Fibroblast of lung (primary cell): ENCODE results near the gene CLOCK. TPM values are rescaled to one million over a fixed set of nuclear protein-coding genes. Genes with fewer than 3 reads are reported as not detected.

ENCODE experiments used
- DNase-seq, 2 donors: peaks; one replicate each; pipeline versions ENCODE4 v3.0.0 to v3.0.0-alpha.2; 2010; ENCODE audit warnings: low read depth in 2 of 2
- H2AFZ ChIP-seq: 2 replicates; pipeline ENCODE4 v1.5.1; 2012; ENCODE audit warnings: low read length, control low read depth, inconsistent platforms
- H3K27ac ChIP-seq: 2 replicates; pipeline ENCODE4 v1.5.1; 2011; ENCODE audit warnings: low read length, control low read depth; ENCODE audit not compliant: insufficient read depth
- H3K27me3 ChIP-seq: 2 replicates; pipeline ENCODE4 v1.5.1; 2011; ENCODE audit warnings: mild to moderate bottlenecking, low read length; ENCODE audit not compliant: control insufficient read depth, insufficient read depth
- H3K36me3 ChIP-seq: 2 replicates; pipeline ENCODE4 v1.5.1; 2011; ENCODE audit warnings: low read length; ENCODE audit not compliant: control insufficient read depth, insufficient read depth
- H3K4me1 ChIP-seq: 2 replicates; pipeline ENCODE4 v1.5.1; 2011; ENCODE audit warnings: low read length; ENCODE audit not compliant: control insufficient read depth, insufficient read depth; ENCODE audit errors: extremely low read depth
- H3K4me2 ChIP-seq: 2 replicates; pipeline ENCODE4 v1.5.1; 2011; ENCODE audit warnings: low read length, control low read depth; ENCODE audit not compliant: insufficient read depth; ENCODE audit errors: extremely low read depth
- H3K4me3 ChIP-seq, 4 experiments: fragments of 200-600 bp in 1 of 4; sonication (generic) in 1 of 4; replicated peaks in 1 of 4; 2 replicates each; pipeline ENCODE4 v1.5.1; 2011 to 2016; ENCODE audit warnings: low read length in 4 of 4, low read depth in 3 of 4, mild to moderate bottlenecking in 3 of 4, control low read depth in 2 of 4, inconsistent platforms in 1 of 4, mixed read lengths in 1 of 4; ENCODE audit not compliant: insufficient read depth in 1 of 4; ENCODE audit errors: control extremely low read depth in 1 of 4
- H3K79me2 ChIP-seq: 2 replicates; pipeline ENCODE4 v1.5.1; 2012; ENCODE audit warnings: mild to moderate bottlenecking, low read length, inconsistent platforms; ENCODE audit not compliant: control insufficient read depth, insufficient read depth
- H3K9ac ChIP-seq: 2 replicates; pipeline ENCODE4 v1.5.1; 2011; ENCODE audit warnings: mild to moderate bottlenecking, low read length, control low read depth; ENCODE audit not compliant: insufficient read depth
- H3K9me3 ChIP-seq: 2 replicates; pipeline ENCODE4 v1.5.1; 2012; ENCODE audit warnings: low read depth, low read length; ENCODE audit not compliant: control insufficient read depth, insufficient read depth
- H4K20me1 ChIP-seq: 2 replicates; pipeline ENCODE4 v1.5.1; 2011; ENCODE audit warnings: low read length; ENCODE audit not compliant: control insufficient read depth, insufficient read depth; ENCODE audit errors: extremely low read depth
- CTCF ChIP-seq, 2 donors: IDR thresholded peaks in 1 of 2; conservative IDR thresholded peaks in 1 of 2; 1 replicate in 1 of 2; 2 replicates in 1 of 2; pipeline ENCODE4 v1.5.1; 2011 to 2012; ENCODE audit warnings: low read length in 2 of 2, control low read depth in 1 of 2, inconsistent platforms in 1 of 2, low read depth in 1 of 2, mild to moderate bottlenecking in 1 of 2
- EZH2 ChIP-seq: IDR thresholded peaks from 2 replicates; pipeline ENCODE4 v1.5.1; 2012; ENCODE audit warnings: low read length, control low read depth, mild to moderate bottlenecking; ENCODE audit errors: missing control alignments
- polyA plus RNA-seq, 2 donors: library from polyadenylated mRNA; depleted of rRNA in 1 of 2; stranded (reverse) in 1 of 2; unstranded in 1 of 2; fragments of >200 nt; gene quantifications; 2 replicates each; pipeline ENCODE4 v1.2.1, GENCODE V29; 2011 to 2012; ENCODE audit warnings: missing spikeins in 1 of 2
- total RNA-seq: library from RNA; depleted of rRNA; stranded (reverse); fragments of >200 nt; gene quantifications from 2 replicates; pipeline ENCODE4 v1.2.1, GENCODE V29; 2014

The CLOCK gene
- total and polyA plus RNA-seq, 2 donors (not counting 1 experiment from before 2014, with no cell fraction given) = 26.1 to 27.4 TPM

DNA sequence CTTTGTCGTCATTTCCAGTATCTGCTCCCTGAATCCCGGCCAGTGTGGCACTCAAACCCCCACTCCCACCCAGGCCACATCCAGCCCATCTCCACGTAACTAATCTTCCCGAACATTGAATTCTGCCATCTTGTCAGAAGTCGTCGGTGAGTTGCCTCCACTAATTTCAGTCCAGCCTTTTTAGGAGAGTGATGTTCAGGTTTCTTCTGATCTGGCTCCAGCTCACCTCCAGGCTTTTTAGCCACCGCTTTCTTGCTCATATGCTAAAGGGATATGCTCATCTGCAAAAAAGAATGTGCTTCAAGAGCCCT, 149.6 kb downstream of the CLOCK start:
- H4K20me1 ChIP-seq = peaks cover 2% of the 10 kb centered on the region
- no peak for TF ChIP-seq EZH2
- TF ChIP-seq CTCF (conservative IDR thresholded peaks at IDR 0.05 in 1 of 2, IDR thresholded peaks at IDR 0.05 in 1 of 2; ENCODE audit: low read depth in 1 of 2, low read length in 2 of 2) = no peak
- H3K4me1 ChIP-seq = peaks cover 8% of the 10 kb centered on the region
- peak overlapping the region; percentile 77 for H3K4me2 ChIP-seq
- peaks cover 58% of the 10 kb centered on the region for H3K79me2 ChIP-seq
- no peaks in the 10 kb centered on the region for H3K27me3 ChIP-seq
- peak overlapping the region; percentile 98 for H3K9ac ChIP-seq
- H3K4me3 ChIP-seq = peak overlapping the region; percentile 60 to 98 (median 90)
- no peak for DNase-seq
- peaks cover 6% of the 10 kb centered on the region for H3K36me3 ChIP-seq
- H3K9me3 ChIP-seq = no peaks in the 10 kb centered on the region
- peak overlapping the region; percentile 96 for H3K27ac ChIP-seq
- H2AFZ ChIP-seq = no peak overlapping the region

GRCh38 chr4:55396308-55397125, 150.2 kb downstream of the CLOCK start:
- Histone ChIP-seq H2AFZ (no peak overlapping the region), H4K20me1 (peaks cover 2% of the 10 kb centered on the region), H3K9me3 (no peaks in the 10 kb centered on the region), H3K9ac (peak overlapping the region; percentile 98), H3K79me2 (peaks cover 55% of the 10 kb centered on the region), H3K4me3 (peak overlapping the region; percentile 60 to 98 (median 90)), H3K27me3 (no peaks in the 10 kb centered on the region), H3K27ac (peak overlapping the region; percentile 96), H3K36me3 (peaks cover 6% of the 10 kb centered on the region), H3K4me1 (peaks cover 8% of the 10 kb centered on the region), H3K4me2 (peak overlapping the region; percentile 77)
- TF ChIP-seq EZH2 = no peak
- TF ChIP-seq CTCF (conservative IDR thresholded peaks at IDR 0.05 in 1 of 2, IDR thresholded peaks at IDR 0.05 in 1 of 2; ENCODE audit: low read depth in 1 of 2, low read length in 2 of 2) = no peak
- DNase-seq = peak; percentile 43 to 79

DNA sequence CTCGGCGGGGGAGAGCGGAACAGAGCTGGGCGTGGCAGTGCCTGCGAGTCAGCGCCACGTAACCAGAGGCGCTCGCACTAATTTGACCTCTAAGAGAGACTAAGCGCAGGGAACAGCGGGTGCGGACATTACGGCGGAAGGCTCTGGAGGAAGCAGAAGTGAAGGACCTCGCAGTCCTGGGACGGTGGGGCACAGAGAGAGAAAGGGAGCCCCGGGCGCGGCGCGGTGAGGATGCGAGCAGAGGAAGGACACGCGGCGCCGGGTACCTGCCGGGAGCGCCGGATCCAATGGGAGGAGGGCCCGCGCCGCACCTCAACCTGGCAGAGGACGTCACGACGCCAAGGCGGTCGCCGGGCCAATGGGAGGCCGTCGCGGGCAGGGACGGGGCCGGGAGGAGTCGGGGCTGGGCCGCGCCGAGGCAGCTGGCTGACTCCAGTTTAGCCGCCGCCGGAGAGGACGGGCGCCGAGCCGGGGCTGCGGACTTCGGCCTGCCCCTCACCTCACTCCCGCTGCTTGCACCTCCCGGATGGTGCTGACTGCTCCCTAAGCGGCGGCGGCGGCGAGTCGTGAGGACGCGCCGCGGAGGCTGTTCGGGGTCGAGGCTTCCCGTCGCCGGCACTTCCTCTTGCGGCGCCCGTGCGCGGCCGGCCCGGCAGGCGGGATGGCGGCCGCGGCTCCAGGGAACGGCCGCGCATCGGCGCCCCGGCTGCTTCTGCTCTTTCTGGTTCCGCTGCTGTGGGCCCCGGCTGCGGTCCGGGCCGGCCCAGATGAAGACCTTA, 151.0 kb downstream of the CLOCK start, which contains the start of gene TMEM165:
TMEM165 (plus strand) TSS at position 429 of the 779 bp plus-strand sequence; CDS start at position 662, 233 bp downstream.
- Histone ChIP-seq H3K9ac (peak within 1 kb of the TSS; percentile 98), H3K4me3 (peak within 1 kb of the TSS; percentile 60 to 98 (median 90)), H3K9me3 (no peaks in the 10 kb centered on the region), H3K27me3 (no peaks in the 10 kb centered on the region), H3K4me1 (peaks cover 8% of the 10 kb centered on the region), H4K20me1 (peaks cover 2% of the 10 kb centered on the region), H3K36me3 (peaks cover 6% of the 10 kb centered on the region), H3K27ac (peak within 1 kb of the TSS; percentile 96), H2AFZ (peak within 1 kb of the TSS; percentile 28), H3K79me2 (peaks cover 47% of the 10 kb centered on the region), H3K4me2 (peak within 1 kb of the TSS; percentile 89)
- peak; percentile 85 to 89 for DNase-seq
- TF ChIP-seq EZH2 (no peak), CTCF (conservative IDR thresholded peaks at IDR 0.05 in 1 of 2, IDR thresholded peaks at IDR 0.05 in 1 of 2; ENCODE audit: low read depth in 1 of 2, low read length in 2 of 2) (no peak)
